HepG2 (cell line): ENCODE measurements around the gene ABCC8.

ENCODE experiments used
- FOXA1 ChIP-seq, 2 experiments: fragments of 450-650 bp in 1 of 2; sonication (generic) in 1 of 2; formaldehyde crosslinking in 1 of 2; IDR thresholded peaks; 2 replicates each; pipeline versions ENCODE4 v1.4.0 to v1.6.1; 2016 to 2020; ENCODE audit warnings: missing genetic modification reagents in 1 of 2
- HCFC1 ChIP-seq: fragments of 150-350 bp; IDR thresholded peaks from 2 replicates; pipeline ENCODE4 v1.6.1; 2014; ENCODE audit warnings: low read depth, low read length
- KAT8 ChIP-seq: IDR thresholded peaks from 2 replicates; pipeline ENCODE4 v1.6.1; 2016; ENCODE audit warnings: missing genetic modification reagents, missing compliant biosample characterization
- KLF15 ChIP-seq: sonication (generic); formaldehyde crosslinking; IDR thresholded peaks from 2 replicates; pipeline ENCODE4 v1.8.1; 2023; ENCODE audit warnings: borderline replicate concordance, mild to moderate bottlenecking, inconsistent platforms, missing genetic modification reagents, mixed read lengths
- MTF2 ChIP-seq: sonication (generic); formaldehyde crosslinking; IDR thresholded peaks from 2 replicates; pipeline ENCODE4 v1.5.0; 2020; ENCODE audit warnings: missing genetic modification reagents, borderline replicate concordance
- NR2F1 ChIP-seq, 2 experiments: fragments of 450-650 bp in 1 of 2; formaldehyde crosslinking in 1 of 2; IDR thresholded peaks; 2 replicates each; pipeline versions ENCODE4 v1.5.0 to v1.6.1; 2016 to 2020; ENCODE audit warnings: mild to moderate bottlenecking in 1 of 2, missing compliant biosample characterization in 1 of 2, missing genetic modification reagents in 1 of 2, moderate library complexity in 1 of 2
- POLR2A ChIP-seq, 2 experiments: IDR thresholded peaks; 2 replicates each; pipeline ENCODE4 v1.6.1; 2011; ENCODE audit warnings: low read depth in 2 of 2, low read length in 2 of 2, mild to moderate bottlenecking in 1 of 2, moderate library complexity in 1 of 2; ENCODE audit not compliant: insufficient read depth in 1 of 2
- YY1 ChIP-seq: IDR thresholded peaks from 2 replicates; pipeline ENCODE4 v1.6.1; 2011; ENCODE audit warnings: low read length, low read depth, moderate library complexity, mild to moderate bottlenecking; ENCODE audit not compliant: insufficient read depth, insufficient replicate concordance
- ZBTB7A ChIP-seq: sonication (generic); formaldehyde crosslinking; IDR thresholded peaks from 2 replicates; pipeline ENCODE4 v1.8.0; 2022; ENCODE audit warnings: mild to moderate bottlenecking, missing genetic modification reagents
- ZNF432 ChIP-seq: sonication (generic); formaldehyde crosslinking; IDR thresholded peaks from 2 replicates; pipeline ENCODE4 v1.5.0; 2020; ENCODE audit warnings: missing genetic modification reagents, mild to moderate bottlenecking, borderline replicate concordance
- ZNF577 ChIP-seq: sonication (generic); formaldehyde crosslinking; IDR thresholded peaks from 2 replicates; pipeline ENCODE4 v1.4.0; 2020; ENCODE audit warnings: mild to moderate bottlenecking, low read depth, missing genetic modification reagents, borderline replicate concordance
- TF ChIP-seq, protein P1 (sequence below): sonication (generic); formaldehyde crosslinking; IDR thresholded peaks from 2 replicates; pipeline ENCODE4 v1.5.0; 2020; ENCODE audit warnings: mild to moderate bottlenecking, missing genetic modification reagents, moderate library complexity
- TF ChIP-seq, protein P2 (sequence below): sonication (generic); formaldehyde crosslinking; conservative IDR thresholded peaks from 2 replicates; pipeline ENCODE4 v1.4.0; 2020; ENCODE audit warnings: missing genetic modification reagents

DNA sequence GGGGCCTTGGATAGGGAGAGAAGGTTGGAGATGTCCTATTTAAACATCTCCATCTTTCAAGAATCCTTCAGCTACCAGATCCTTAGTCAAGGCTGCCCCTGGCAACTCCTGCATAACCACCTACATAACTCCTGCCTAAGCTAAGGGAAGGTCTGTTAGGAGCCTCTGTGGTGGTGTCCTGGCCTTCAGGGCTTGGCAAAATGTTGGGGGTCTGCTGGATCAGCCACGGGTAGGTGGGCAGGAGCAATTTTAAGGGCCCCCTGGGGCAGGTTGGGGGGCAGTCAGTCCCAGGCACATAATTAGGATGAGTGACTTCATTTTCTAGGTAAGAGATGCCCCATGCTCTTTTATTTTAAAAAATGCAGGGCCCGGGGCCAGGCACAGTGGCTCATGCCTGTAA lies 41.7 kb upstream of the ABCC8 start:
- TF ChIP-seq, protein P1, sequence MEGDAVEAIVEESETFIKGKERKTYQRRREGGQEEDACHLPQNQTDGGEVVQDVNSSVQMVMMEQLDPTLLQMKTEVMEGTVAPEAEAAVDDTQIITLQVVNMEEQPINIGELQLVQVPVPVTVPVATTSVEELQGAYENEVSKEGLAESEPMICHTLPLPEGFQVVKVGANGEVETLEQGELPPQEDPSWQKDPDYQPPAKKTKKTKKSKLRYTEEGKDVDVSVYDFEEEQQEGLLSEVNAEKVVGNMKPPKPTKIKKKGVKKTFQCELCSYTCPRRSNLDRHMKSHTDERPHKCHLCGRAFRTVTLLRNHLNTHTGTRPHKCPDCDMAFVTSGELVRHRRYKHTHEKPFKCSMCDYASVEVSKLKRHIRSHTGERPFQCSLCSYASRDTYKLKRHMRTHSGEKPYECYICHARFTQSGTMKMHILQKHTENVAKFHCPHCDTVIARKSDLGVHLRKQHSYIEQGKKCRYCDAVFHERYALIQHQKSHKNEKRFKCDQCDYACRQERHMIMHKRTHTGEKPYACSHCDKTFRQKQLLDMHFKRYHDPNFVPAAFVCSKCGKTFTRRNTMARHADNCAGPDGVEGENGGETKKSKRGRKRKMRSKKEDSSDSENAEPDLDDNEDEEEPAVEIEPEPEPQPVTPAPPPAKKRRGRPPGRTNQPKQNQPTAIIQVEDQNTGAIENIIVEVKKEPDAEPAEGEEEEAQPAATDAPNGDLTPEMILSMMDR = no peak
- TF ChIP-seq MTF2 (CRISPR knock-in tag) (no peak), KLF15 (CRISPR knock-in tag) (no peak), ZBTB7A (CRISPR knock-in tag) (no peak), KAT8 (CRISPR knock-in tag) (no peak), POLR2A (IDR thresholded peaks at IDR 0.05; ENCODE audit: insufficient read depth in 1 of 2, low read depth in 2 of 2, low read length in 2 of 2) (no peak), ZNF577 (CRISPR knock-in tag) (no peak), FOXA1 (IDR thresholded peaks at IDR 0.05) (no peak), FOXA1 (CRISPR knock-in tag; IDR thresholded peaks at IDR 0.05) (no peak), NR2F1 (CRISPR knock-in tag; IDR thresholded peaks at IDR 0.05) (no peak), YY1 (no peak), ZNF432 (CRISPR knock-in tag) (no peak), HCFC1 (no peak)
- TF ChIP-seq, protein P2, sequence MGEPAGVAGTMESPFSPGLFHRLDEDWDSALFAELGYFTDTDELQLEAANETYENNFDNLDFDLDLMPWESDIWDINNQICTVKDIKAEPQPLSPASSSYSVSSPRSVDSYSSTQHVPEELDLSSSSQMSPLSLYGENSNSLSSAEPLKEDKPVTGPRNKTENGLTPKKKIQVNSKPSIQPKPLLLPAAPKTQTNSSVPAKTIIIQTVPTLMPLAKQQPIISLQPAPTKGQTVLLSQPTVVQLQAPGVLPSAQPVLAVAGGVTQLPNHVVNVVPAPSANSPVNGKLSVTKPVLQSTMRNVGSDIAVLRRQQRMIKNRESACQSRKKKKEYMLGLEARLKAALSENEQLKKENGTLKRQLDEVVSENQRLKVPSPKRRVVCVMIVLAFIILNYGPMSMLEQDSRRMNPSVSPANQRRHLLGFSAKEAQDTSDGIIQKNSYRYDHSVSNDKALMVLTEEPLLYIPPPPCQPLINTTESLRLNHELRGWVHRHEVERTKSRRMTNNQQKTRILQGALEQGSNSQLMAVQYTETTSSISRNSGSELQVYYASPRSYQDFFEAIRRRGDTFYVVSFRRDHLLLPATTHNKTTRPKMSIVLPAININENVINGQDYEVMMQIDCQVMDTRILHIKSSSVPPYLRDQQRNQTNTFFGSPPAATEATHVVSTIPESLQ (CRISPR knock-in tag) = no peak
